Activated naive CD8-positive, alpha-beta T cell treated with anti-CD3 and anti-CD28 coated beads for 36 hours (primary cell): ENCODE results near the gene HEATR5A. TPM values are rescaled to one million over a fixed set of nuclear protein-coding genes. Genes with fewer than 3 reads are reported as not detected.
"Not testable (repeated sequence)": the region's sequence is repeated elsewhere in the genome, so short reads cannot be mapped to it uniquely, and the experiment has no call there.

Experiments
- DNase-seq: peaks from one replicate; pipeline ENCODE4 v3.0.0; 2021
- H3K27ac Mint-ChIP-seq: one replicate; pipeline ENCODE4 v1.8.0; 2022; ENCODE audit warnings: mild to moderate bottlenecking, moderate library complexity, mixed read lengths
- H3K27me3 Mint-ChIP-seq: one replicate; pipeline ENCODE4 v1.8.0; 2022; ENCODE audit warnings: mild to moderate bottlenecking, mixed read lengths
- H3K36me3 Mint-ChIP-seq: one replicate; pipeline ENCODE4 v1.8.0; 2021; ENCODE audit warnings: mild to moderate bottlenecking, mixed read lengths
- H3K4me1 Mint-ChIP-seq: one replicate; pipeline ENCODE4 v1.8.0; 2021; ENCODE audit warnings: mixed read lengths
- H3K4me3 Mint-ChIP-seq: one replicate; pipeline ENCODE4 v1.8.0; 2022; ENCODE audit warnings: mild to moderate bottlenecking, moderate library complexity, mixed read lengths
- H3K9me3 Mint-ChIP-seq: one replicate; pipeline ENCODE4 v1.8.0; 2022; ENCODE audit warnings: mixed read lengths
- total RNA-seq, 2 experiments: library from RNA; stranded (reverse); gene quantifications; one replicate each; pipeline ENCODE4 v1.2.3, GENCODE V29; 2021

The HEATR5A gene
- total RNA-seq, 2 experiments from 2014 or later, result 10.8 TPM

DNA sequence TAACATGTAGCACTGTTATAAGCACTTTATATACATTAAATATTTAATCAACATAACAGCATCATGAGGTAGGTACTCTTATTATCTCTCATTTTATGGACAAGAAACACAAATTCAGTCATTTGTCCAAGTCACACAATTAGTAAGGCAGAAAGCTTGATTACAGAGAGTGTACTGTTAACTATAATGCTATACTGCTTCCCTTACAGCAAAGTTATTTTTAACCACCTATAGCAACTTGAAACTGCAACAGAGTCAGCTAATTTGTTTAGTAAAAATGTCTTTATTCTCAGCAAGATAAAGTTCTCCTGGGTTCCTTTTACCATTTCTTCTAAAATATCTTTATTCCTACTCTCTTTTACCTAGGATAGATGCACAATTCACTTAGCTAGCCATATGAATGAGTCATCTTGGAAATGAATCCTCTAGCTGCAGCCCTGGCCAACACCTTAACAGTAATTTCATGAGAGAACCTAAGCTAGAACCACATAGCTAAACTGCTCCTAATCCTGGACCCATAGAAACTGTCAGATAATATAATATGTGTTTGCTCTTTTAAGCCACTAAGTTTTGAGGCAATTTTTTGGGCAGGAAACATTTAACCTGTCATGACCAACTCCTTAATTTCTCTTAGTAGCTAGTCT, 122.5 kb downstream of the HEATR5A start:
- Mint-ChIP-seq H3K4me1 (no peaks in the 10 kb centered on the region), H3K9me3 (no peaks in the 10 kb centered on the region), H3K27ac (no peak overlapping the region), H3K36me3 (peaks cover 2% of the 10 kb centered on the region), H3K27me3 (no peaks in the 10 kb centered on the region), H3K4me3 (no peak overlapping the region)
- DNase-seq, result no peak

DNA sequence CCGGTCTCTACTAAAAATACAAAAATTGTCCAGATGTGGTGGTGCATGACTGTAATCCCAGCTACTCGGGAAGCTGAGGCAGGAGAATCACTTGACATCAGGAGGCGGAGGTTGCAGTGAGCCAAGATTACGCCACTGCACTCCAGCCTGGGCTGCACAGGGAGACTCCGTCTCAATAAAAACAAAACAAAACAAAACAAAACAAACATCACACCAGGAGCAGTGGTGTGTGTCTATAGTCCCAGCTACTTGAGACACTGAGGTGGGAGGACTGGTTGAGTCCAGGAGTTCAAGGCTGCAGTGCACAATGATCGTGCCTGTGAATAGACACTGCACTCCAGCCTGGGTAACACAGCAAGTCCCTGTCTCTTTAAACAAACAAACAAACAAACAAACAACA, 123.2 kb downstream of the HEATR5A start:
- Mint-ChIP-seq H3K9me3 (no peaks in the 10 kb centered on the region), H3K4me3 (no peak overlapping the region), H3K4me1 (no peaks in the 10 kb centered on the region), H3K27ac (no peak overlapping the region), H3K36me3 (peaks cover 2% of the 10 kb centered on the region), H3K27me3 (no peaks in the 10 kb centered on the region)
- DNase-seq, result no peak

- Mint-ChIP-seq H3K4me1 (no peaks in the 10 kb centered on the region), H3K27ac (no peak overlapping the region), H3K4me3 (no peak overlapping the region), H3K36me3 (no peaks in the 10 kb centered on the region), H3K9me3 (no peaks in the 10 kb centered on the region), H3K27me3 (no peaks in the 10 kb centered on the region)
- no peak for DNase-seq
These were observed 125.5 kb downstream of the HEATR5A start for GRCh38 chr14:31294746-31295405.

- DNase-seq, result no peak
- Mint-ChIP-seq H3K27me3 (no peaks in the 10 kb centered on the region), H3K4me3 (no peak overlapping the region), H3K27ac (no peak overlapping the region), H3K4me1 (no peaks in the 10 kb centered on the region), H3K9me3 (no peaks in the 10 kb centered on the region), H3K36me3 (no peaks in the 10 kb centered on the region)
These were observed 127.3 kb downstream of the HEATR5A start for GRCh38 chr14:31292937-31293616.

GRCh38 chr14:31291210-31291609, 129.1 kb downstream of the HEATR5A start:
- DNase-seq, result no peak
- Mint-ChIP-seq H3K36me3 (peaks cover 3% of the 10 kb centered on the region), H3K27me3 (no peaks in the 10 kb centered on the region), H3K4me3 (no peak overlapping the region), H3K27ac (no peak overlapping the region), H3K9me3 (peaks cover 5% of the 10 kb centered on the region), H3K4me1 (no peaks in the 10 kb centered on the region)

- H3K9me3 Mint-ChIP-seq, result peaks cover 5% of the 10 kb centered on the region
- no peak for DNase-seq
- H3K4me1 Mint-ChIP-seq, result peaks cover 5% of the 10 kb centered on the region
- H3K27ac Mint-ChIP-seq, result no peak overlapping the region
- H3K27me3 Mint-ChIP-seq, result no peaks in the 10 kb centered on the region
- peaks cover 3% of the 10 kb centered on the region for H3K36me3 Mint-ChIP-seq
- no peak overlapping the region for H3K4me3 Mint-ChIP-seq
These were observed 132.9 kb downstream of the HEATR5A start for GRCh38 chr14:31287294-31287972.

- H3K27me3 Mint-ChIP-seq, result no peaks in the 10 kb centered on the region
- peak; percentile 3 for DNase-seq
These were observed 133.7 kb downstream of the HEATR5A start for GRCh38 chr14:31286456-31287293.

DNA sequence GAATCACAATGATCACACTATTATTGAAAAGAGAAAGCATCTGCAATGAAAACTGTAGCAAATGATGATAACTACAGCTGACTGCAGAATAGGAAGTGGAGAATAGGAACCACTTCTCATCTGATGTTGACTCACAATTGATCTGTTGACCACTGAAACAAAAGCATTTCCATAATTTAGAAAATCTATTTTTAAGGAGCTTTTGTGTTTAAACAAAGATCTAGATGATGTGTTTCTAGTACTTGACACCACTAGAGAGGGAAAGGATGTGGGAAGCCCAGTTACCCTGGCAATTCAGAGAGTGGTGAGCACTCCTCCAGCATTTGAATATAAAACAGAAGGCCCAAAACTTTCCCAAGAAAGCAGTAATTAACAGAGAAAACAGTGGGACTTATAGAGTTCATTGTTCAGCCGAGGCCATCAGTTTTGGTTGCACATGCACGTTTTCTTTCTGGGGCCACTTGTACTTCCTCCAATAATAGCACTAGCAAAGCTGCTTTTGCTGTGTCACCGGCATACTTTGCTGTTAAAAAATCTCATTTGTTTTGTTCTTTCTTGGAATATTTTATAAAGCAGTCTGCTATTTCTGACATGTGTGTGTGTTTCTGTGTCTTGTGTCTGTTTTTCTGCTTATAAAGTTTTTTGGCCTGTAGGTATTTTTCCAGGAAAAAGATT, 136.6 kb downstream of the HEATR5A start:
- peaks cover 3% of the 10 kb centered on the region for H3K36me3 Mint-ChIP-seq
- peak overlapping the region; percentile 16 for H3K27ac Mint-ChIP-seq
- H3K4me3 Mint-ChIP-seq, result no peak overlapping the region
- DNase-seq, result no peak
- H3K9me3 Mint-ChIP-seq, result peaks cover 5% of the 10 kb centered on the region
- no peaks in the 10 kb centered on the region for H3K27me3 Mint-ChIP-seq
- H3K4me1 Mint-ChIP-seq, result peaks cover 5% of the 10 kb centered on the region

More at GRCh38 chr14:31286456-31287293, 133.7 kb downstream of the HEATR5A start:
- Mint-ChIP-seq H3K27ac (no peak overlapping the region), H3K4me1 (peaks cover 5% of the 10 kb centered on the region), H3K36me3 (peaks cover 3% of the 10 kb centered on the region), H3K9me3 (peaks cover 5% of the 10 kb centered on the region), H3K4me3 (no peak overlapping the region)

- H3K9me3 Mint-ChIP-seq, result peaks cover 5% of the 10 kb centered on the region
- H3K27me3 Mint-ChIP-seq, result no peaks in the 10 kb centered on the region
- no peak overlapping the region for H3K27ac Mint-ChIP-seq
- peaks cover 5% of the 10 kb centered on the region for H3K4me1 Mint-ChIP-seq
- no peak overlapping the region for H3K4me3 Mint-ChIP-seq
- peaks cover 3% of the 10 kb centered on the region for H3K36me3 Mint-ChIP-seq
- DNase-seq, result no peak
These were observed 137.2 kb downstream of the HEATR5A start for GRCh38 chr14:31283153-31283552.

GRCh38 chr14:31280871-31281220, 139.5 kb downstream of the HEATR5A start:
- no peak for DNase-seq
- H3K4me1 Mint-ChIP-seq, result peaks cover 5% of the 10 kb centered on the region
- H3K36me3 Mint-ChIP-seq, result peaks cover 2% of the 10 kb centered on the region
- peaks cover 2% of the 10 kb centered on the region for H3K9me3 Mint-ChIP-seq
- H3K27ac Mint-ChIP-seq, result no peak overlapping the region
- no peak overlapping the region for H3K4me3 Mint-ChIP-seq
- no peaks in the 10 kb centered on the region for H3K27me3 Mint-ChIP-seq

- no peak for DNase-seq
- Mint-ChIP-seq H3K36me3 (peaks cover 2% of the 10 kb centered on the region), H3K27me3 (no peaks in the 10 kb centered on the region), H3K9me3 (peaks cover 2% of the 10 kb centered on the region), H3K4me1 (peaks cover 5% of the 10 kb centered on the region), H3K27ac (no peak overlapping the region), H3K4me3 (no peak overlapping the region)
These were observed 140.0 kb downstream of the HEATR5A start for GRCh38 chr14:31280132-31280870.

GRCh38 chr14:31278883-31279282, 141.5 kb downstream of the HEATR5A start:
- peaks cover 2% of the 10 kb centered on the region for H3K9me3 Mint-ChIP-seq
- H3K4me1 Mint-ChIP-seq, result peaks cover 8% of the 10 kb centered on the region
- H3K4me3 Mint-ChIP-seq, result no peak overlapping the region
- H3K27ac Mint-ChIP-seq, result no peak overlapping the region
- no peak for DNase-seq
- H3K36me3 Mint-ChIP-seq, result peaks cover 2% of the 10 kb centered on the region
- H3K27me3 Mint-ChIP-seq, result no peaks in the 10 kb centered on the region

DNA sequence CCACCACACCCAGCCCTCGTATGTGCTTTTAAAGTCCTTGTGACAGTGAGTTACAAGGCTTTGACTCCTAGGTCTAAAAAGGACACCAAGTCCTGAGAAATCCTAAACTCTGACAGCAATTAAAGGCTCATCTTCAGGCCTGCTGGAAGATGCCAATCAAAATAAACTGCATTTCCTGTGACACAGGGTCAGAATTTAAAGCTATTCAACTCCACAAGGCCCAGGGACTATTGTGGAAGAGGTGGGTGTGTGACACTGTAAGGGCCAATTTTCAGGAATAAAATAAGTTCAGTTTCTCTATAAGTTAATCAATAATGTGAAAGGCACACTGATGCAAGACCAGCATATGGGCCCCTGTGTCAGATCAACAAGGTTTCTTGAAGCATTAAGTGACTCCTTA, 143.3 kb downstream of the HEATR5A start:
- peaks cover 5% of the 10 kb centered on the region for H3K4me1 Mint-ChIP-seq
- peaks cover 2% of the 10 kb centered on the region for H3K9me3 Mint-ChIP-seq
- peaks cover 2% of the 10 kb centered on the region for H3K36me3 Mint-ChIP-seq
- H3K27ac Mint-ChIP-seq, result no peak overlapping the region
- no peaks in the 10 kb centered on the region for H3K27me3 Mint-ChIP-seq
- H3K4me3 Mint-ChIP-seq, result no peak overlapping the region
- DNase-seq, result no peak

DNA sequence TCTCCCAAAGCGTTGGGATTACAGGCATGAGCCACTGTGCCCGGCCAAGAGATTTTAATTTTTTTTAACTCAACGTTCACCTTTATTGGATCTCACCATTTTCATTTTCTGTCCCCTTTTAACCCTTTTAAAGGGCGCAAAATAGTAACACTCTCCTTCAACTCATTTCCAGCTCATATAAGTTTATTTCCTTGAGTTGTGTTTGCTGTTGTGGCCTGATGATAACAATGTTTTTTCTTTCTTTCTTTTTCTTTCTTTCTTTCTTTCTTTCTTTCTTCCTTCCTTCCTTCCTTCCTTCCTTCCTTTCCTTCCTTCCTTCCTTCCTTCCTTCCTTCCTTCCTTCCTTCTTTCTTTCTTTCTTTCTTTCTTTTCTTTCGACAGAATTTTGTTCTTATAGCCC, 143.9 kb downstream of the HEATR5A start:
- H3K27ac Mint-ChIP-seq, H3K4me3 Mint-ChIP-seq, H3K4me1 Mint-ChIP-seq, DNase-seq, H3K9me3 Mint-ChIP-seq, H3K27me3 Mint-ChIP-seq, H3K36me3 Mint-ChIP-seq: not testable (repeated sequence)
